GM12864 (cell line): ENCODE data around the gene GEMIN7.

ENCODE experiments used
- DNase-seq: peaks from one replicate; pipeline ENCODE4 v3.0.0-alpha.2; 2011; ENCODE audit warnings: low read depth
- H3K4me3 ChIP-seq: 2 replicates; pipeline ENCODE4 v1.5.1; 2011; ENCODE audit warnings: mild to moderate bottlenecking, low read depth, low read length, control low read depth
- TF ChIP-seq, protein P1 (sequence below): IDR thresholded peaks from 2 replicates; pipeline ENCODE4 v1.5.1; 2011; ENCODE audit warnings: low read depth, mild to moderate bottlenecking, moderate library complexity, low read length, control low read depth, inconsistent platforms; ENCODE audit errors: missing control alignments

Gene GEMIN7

DNA sequence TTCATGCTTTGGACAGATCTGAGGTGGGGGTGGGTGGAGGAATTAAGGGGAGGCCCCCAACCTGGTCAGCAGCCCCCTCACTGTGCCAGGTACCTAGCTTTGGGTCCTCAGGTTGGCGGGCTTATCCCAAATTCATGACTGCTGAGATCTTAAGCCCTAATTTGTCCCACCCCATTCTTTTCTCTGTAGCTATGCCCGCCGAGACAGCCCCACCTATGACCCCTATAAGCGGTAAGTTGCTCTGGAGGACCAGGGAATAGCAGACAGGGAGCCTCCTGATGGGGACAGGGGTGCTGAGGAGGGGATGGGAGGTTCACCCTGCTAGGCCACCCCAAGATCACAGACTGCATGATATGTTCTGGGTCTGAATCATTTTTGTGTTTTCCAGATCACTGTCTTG lies 17.1 kb upstream of the GEMIN7 start:
- no peak overlapping the region for H3K4me3 ChIP-seq
- no peak for DNase-seq
- TF ChIP-seq, protein P1, sequence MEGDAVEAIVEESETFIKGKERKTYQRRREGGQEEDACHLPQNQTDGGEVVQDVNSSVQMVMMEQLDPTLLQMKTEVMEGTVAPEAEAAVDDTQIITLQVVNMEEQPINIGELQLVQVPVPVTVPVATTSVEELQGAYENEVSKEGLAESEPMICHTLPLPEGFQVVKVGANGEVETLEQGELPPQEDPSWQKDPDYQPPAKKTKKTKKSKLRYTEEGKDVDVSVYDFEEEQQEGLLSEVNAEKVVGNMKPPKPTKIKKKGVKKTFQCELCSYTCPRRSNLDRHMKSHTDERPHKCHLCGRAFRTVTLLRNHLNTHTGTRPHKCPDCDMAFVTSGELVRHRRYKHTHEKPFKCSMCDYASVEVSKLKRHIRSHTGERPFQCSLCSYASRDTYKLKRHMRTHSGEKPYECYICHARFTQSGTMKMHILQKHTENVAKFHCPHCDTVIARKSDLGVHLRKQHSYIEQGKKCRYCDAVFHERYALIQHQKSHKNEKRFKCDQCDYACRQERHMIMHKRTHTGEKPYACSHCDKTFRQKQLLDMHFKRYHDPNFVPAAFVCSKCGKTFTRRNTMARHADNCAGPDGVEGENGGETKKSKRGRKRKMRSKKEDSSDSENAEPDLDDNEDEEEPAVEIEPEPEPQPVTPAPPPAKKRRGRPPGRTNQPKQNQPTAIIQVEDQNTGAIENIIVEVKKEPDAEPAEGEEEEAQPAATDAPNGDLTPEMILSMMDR = no peak

DNA sequence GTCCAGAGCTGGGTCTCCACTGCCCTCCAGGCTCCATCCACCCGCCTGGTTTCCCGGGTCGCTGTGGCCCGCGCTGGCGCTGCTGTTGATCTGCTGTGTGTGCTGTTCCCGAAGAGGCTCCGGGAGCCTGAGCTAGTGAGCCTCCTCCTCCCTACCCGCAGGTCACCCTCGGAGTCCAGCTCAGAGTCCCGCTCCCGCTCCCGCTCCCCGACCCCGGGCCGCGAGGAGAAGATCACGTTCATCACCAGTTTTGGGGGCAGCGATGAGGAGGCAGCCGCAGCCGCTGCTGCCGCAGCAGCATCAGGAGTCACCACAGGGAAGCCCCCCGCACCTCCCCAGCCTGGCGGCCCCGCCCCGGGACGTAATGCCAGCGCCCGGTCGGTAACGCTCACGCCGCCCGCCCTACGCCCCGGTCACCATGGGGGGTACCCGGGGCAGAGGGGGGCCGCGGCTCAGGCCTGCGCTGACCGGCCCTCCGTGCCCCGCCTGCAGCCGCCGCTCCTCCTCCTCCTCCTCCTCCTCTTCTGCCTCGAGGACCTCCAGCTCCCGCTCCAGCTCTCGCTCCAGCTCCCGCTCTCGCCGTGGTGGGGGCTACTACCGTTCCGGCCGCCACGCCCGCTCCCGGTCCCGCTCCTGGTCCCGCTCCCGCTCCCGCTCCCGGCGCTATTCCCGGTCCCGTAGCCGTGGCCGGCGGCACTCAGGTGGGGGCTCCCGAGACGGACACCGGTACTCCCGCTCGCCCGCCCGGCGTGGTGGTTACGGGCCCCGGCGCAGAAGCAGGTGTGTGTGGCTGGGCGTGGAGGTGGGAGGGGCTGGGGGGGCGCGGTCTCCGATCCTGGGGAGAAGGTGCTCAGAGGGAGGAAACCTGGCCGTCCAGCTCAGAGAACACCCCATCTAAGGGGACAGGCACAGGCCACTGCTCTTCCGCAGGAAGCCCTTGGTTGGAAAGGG lies 14.9 kb upstream of the GEMIN7 start:
- DNase-seq = no peak
- H3K4me3 ChIP-seq = no peak overlapping the region
- TF ChIP-seq, protein P1 = no peak

DNA sequence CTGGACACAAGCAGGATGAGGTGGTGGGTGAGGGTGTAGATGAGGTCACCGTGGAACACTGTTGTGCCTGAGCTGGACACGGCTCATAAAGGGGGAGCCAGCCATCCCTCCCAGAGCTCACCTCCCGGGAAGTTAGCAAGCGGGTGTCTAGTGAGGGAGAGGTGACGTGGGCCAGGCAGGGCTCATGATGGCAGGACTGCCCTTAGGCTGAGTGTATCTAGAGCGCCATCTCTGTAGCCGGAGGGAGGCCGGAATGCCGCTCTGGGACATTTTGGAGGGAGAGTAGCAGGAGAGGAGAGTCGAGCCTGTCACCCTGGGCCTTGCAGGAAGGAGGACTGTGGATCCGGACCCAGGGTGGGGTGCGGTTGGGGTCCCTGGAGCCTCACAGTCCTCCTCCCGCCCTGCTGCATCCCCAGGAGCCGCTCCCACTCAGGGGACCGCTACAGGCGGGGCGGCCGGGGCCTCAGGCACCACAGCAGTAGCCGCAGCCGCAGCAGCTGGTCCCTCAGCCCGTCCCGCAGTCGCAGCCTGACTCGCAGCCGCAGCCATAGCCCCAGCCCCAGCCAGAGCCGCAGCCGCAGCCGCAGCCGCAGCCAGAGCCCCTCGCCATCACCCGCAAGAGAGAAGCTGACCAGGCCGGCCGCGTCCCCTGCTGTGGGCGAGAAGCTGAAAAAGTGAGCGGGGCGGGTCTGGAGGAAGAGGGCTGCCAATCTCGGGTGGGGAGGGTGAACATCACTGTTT lies 12.0 kb upstream of the GEMIN7 start:
- TF ChIP-seq, protein P1 = no peak
- H3K4me3 ChIP-seq = no peak overlapping the region
- DNase-seq = no peak

DNA sequence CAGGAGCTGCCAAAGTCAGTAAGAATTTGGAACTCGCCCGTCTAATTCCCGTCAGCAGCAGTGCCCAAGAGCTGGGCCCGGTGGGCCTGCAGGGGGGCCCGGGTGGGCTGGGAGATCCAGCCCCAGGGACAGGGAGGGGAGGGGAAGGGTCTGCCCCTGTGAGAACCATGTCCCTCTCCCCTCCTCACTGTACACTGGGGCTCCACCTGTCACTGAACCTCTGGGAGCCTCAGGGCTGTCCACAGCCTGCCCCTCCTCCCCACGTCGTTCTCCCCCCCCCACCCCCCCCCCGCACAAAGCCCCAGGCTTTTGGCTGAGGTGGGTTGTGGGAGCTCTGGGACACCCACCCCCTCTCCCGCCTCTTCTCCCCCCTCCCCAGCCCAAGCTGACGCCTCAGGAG lies 11.0 kb upstream of the GEMIN7 start:
- H3K4me3 ChIP-seq = no peak overlapping the region
- TF ChIP-seq, protein P1 = no peak
- DNase-seq = no peak

DNA sequence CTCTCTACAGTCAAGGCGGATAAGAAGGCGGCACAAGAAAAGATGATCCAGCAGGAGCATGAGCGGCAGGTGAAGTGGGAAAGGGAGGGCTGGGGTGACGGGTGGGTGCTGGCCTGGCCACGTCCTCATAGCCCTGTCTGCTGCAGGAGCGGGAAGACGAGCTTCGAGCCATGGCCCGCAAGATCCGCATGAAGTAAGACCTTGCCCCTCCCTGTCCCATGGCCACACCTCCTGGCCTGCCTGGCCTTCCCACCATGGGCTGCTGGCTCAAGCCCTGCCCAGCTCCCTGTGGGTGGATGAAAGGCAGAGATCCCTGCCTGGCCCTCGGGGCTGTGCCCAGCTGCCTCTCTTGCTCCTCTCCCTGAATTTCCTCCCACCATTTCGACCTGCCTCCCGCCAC lies 10.0 kb upstream of the GEMIN7 start:
- DNase-seq = no peak
- TF ChIP-seq, protein P1 = no peak

DNA sequence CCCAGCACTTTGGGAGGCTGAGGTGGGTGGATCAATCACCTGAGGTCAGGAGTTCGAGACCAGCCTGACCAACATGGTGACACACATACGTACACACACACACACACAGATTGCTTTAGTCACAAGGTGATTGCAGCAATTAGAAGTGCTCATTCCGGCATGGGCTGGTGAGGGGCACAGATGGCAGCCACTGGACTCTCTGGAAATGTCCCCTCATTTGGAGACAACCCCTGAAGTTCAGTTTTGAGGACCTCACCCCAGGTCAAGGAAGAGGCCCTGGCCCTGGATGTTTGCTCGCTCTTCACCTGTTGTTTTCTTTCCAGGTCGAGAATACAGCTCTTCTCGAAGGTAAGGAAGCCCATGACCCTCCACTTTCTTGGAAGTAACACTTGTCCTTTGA lies 8.8 kb upstream of the GEMIN7 start:
- DNase-seq = no peak
- TF ChIP-seq, protein P1 = no peak
- no peak overlapping the region for H3K4me3 ChIP-seq

More for the DNA sequence above, 10.0 kb upstream of the GEMIN7 start:
- H3K4me3 ChIP-seq = no peak overlapping the region
